IMR-90 (cell line): Measurements from ENCODE around the gene ROR2. TPM values are rescaled to one million over a fixed set of nuclear protein-coding genes. Genes with fewer than 3 reads are reported as not detected.

Experiments
- ATAC-seq: fragments of 200-7000 bp; cut with Tn5 transposase; 2 replicates; pipeline ENCODE4 v1.9.1; 2020; ENCODE audit warnings: low read depth, mild to moderate bottlenecking, moderate library complexity
- BruUV-seq: library from RNA; stranded (reverse); fragments of 400-500 nt; replicated peaks from 2 replicates; lab custom pipeline; 2021; lab: Mats Ljungman, UMichigan
- CTCF ChIA-PET: fragments of 300-600 bp; formaldehyde crosslinking; extraction: SDS; loops from one replicate; lab custom pipeline; 2021; ENCODE audit warnings: antibody characterized with exemption; lab: Yijun Ruan, JAX
- POLR2A ChIA-PET: fragments of 300-600 bp; sonication (Branson Sonifier 250); formaldehyde crosslinking; loops from one replicate; lab custom pipeline; 2022; ENCODE audit warnings: antibody characterized with exemption; ENCODE audit not compliant: unreplicated experiment; lab: Charles Lee
- DNase-seq: peaks from one replicate; pipeline ENCODE4 v3.0.0; 2013
- H2AFZ ChIP-seq: replicated peaks from 2 replicates; pipeline ENCODE3; 2013; ENCODE audit warnings: low read length, mild to moderate bottlenecking; ENCODE audit not compliant: poor library complexity
- H2AK5ac ChIP-seq: 2 replicates; pipeline ENCODE4 v1.6.1; 2013; ENCODE audit warnings: low read depth, low read length, inconsistent platforms
- H2AK9ac ChIP-seq: replicated peaks from 2 replicates; pipeline ENCODE3; 2013; ENCODE audit warnings: mild to moderate bottlenecking, low read depth, low read length, moderate library complexity; ENCODE audit not compliant: poor library complexity
- H2BK120ac ChIP-seq: 2 replicates; pipeline ENCODE4 v1.6.1; 2013; ENCODE audit warnings: low read depth, low read length, inconsistent platforms
- H2BK15ac ChIP-seq: 3 replicates; pipeline ENCODE4 v1.6.1; 2013; ENCODE audit warnings: low read depth, low read length, inconsistent platforms
- H2BK20ac ChIP-seq: 2 replicates; pipeline ENCODE4 v1.6.1; 2013; ENCODE audit warnings: low read depth, mild to moderate bottlenecking, inconsistent platforms, low read length, moderate library complexity
- H2BK5ac ChIP-seq: 2 replicates; pipeline ENCODE4 v1.6.1; 2013; ENCODE audit warnings: mild to moderate bottlenecking, low read depth, low read length, inconsistent platforms; ENCODE audit not compliant: poor library complexity, severe bottlenecking
- H3K14ac ChIP-seq: replicated peaks from 2 replicates; pipeline ENCODE4 v1.6.1; 2013; ENCODE audit warnings: low read depth, low read length, inconsistent platforms
- H3K18ac ChIP-seq: 2 replicates; pipeline ENCODE4 v1.6.1; 2013; ENCODE audit warnings: low read depth, low read length, control low read depth
- H3K23ac ChIP-seq: 2 replicates; pipeline ENCODE4 v1.6.1; 2013; ENCODE audit warnings: low read depth, low read length, inconsistent platforms
- H3K27ac ChIP-seq: 2 replicates; pipeline ENCODE4 v1.5.1; 2013; ENCODE audit warnings: mild to moderate bottlenecking, control low read depth, low read length; ENCODE audit not compliant: insufficient read depth
- H3K27me3 ChIP-seq: 2 replicates; pipeline ENCODE4 v1.6.1; 2013; ENCODE audit warnings: low read length; ENCODE audit not compliant: control insufficient read depth, insufficient read depth
- H3K36me3 ChIP-seq: 2 replicates; pipeline ENCODE4 v1.6.1; 2013; ENCODE audit warnings: low read length, mixed read lengths; ENCODE audit not compliant: control insufficient read depth, insufficient read depth
- H3K4ac ChIP-seq: 2 replicates; pipeline ENCODE4 v1.6.1; 2013; ENCODE audit warnings: low read depth, low read length, inconsistent platforms
- H3K4me1 ChIP-seq: 2 replicates; pipeline ENCODE4 v1.6.1; 2013; ENCODE audit warnings: low read length, mixed read lengths; ENCODE audit not compliant: control insufficient read depth, insufficient read depth
- H3K4me2 ChIP-seq: 2 replicates; pipeline ENCODE4 v1.6.1; 2013; ENCODE audit warnings: low read depth, mild to moderate bottlenecking, control low read depth, low read length, moderate library complexity
- H3K4me3 ChIP-seq: 2 replicates; pipeline ENCODE4 v1.5.1; 2013; ENCODE audit warnings: low read depth, mild to moderate bottlenecking, control low read depth, low read length, moderate library complexity; ENCODE audit not compliant: insufficient read depth
- H3K56ac ChIP-seq: 2 replicates; pipeline ENCODE4 v1.6.1; 2013; ENCODE audit warnings: low read length, inconsistent platforms; ENCODE audit not compliant: insufficient read depth; ENCODE audit errors: extremely low read depth
- H3K79me1 ChIP-seq, 2 experiments: 2 replicates each; pipeline ENCODE4 v1.6.1; 2013; ENCODE audit warnings: low read length in 2 of 2, inconsistent platforms in 1 of 2, low read depth in 1 of 2
- H3K9ac ChIP-seq: 2 replicates; pipeline ENCODE4 v1.6.1; 2013; ENCODE audit warnings: low read depth, low read length, control low read depth
- H3K9me1 ChIP-seq: 2 replicates; pipeline ENCODE4 v1.6.1; 2013; ENCODE audit warnings: low read length, inconsistent platforms; ENCODE audit not compliant: insufficient read depth
- H3K9me3 ChIP-seq: 2 replicates; pipeline ENCODE4 v1.6.1; 2013; ENCODE audit warnings: low read length; ENCODE audit not compliant: control insufficient read depth, insufficient read depth
- H4K20me1 ChIP-seq: 2 replicates; pipeline ENCODE4 v1.6.1; 2013; ENCODE audit warnings: low read length, inconsistent platforms; ENCODE audit not compliant: insufficient read depth
- H4K5ac ChIP-seq: 2 replicates; pipeline ENCODE4 v1.6.1; 2013; ENCODE audit warnings: mild to moderate bottlenecking, low read depth, low read length, control low read depth
- H4K8ac ChIP-seq, 2 experiments: 2 replicates each; pipeline ENCODE4 v1.6.1; 2013; ENCODE audit warnings: low read depth in 2 of 2, low read length in 2 of 2, control low read depth in 1 of 2, inconsistent platforms in 1 of 2
- H4K91ac ChIP-seq: 2 replicates; pipeline ENCODE4 v1.6.1; 2013; ENCODE audit warnings: low read depth, low read length, inconsistent platforms; ENCODE audit not compliant: insufficient read depth
- BHLHE40 ChIP-seq: fragments of 150-350 bp; IDR thresholded peaks from 2 replicates; pipeline ENCODE4 v1.6.1; 2016; ENCODE audit warnings: mild to moderate bottlenecking, low read depth, low read length
- CEBPB ChIP-seq: IDR thresholded peaks from 2 replicates; pipeline ENCODE4 v1.6.1; 2012; ENCODE audit warnings: low read depth, low read length, improper control_type of control experiment
- CHD1 ChIP-seq: IDR thresholded peaks from 2 replicates; pipeline ENCODE4 v1.6.1; 2012; ENCODE audit warnings: low read depth, low read length, improper control_type of control experiment
- FOS ChIP-seq: fragments of 150-350 bp; IDR thresholded peaks from 2 replicates; pipeline ENCODE4 v1.6.1; 2016; ENCODE audit warnings: low read depth, low read length
- MAZ ChIP-seq: IDR thresholded peaks from 2 replicates; pipeline ENCODE4 v1.6.1; 2012; ENCODE audit warnings: low read depth, mild to moderate bottlenecking, low read length, improper control_type of control experiment, moderate library complexity, borderline replicate concordance
- NFE2L2 ChIP-seq: fragments of 150-350 bp; IDR thresholded peaks from 2 replicates; pipeline ENCODE4 v1.6.1; 2016; ENCODE audit warnings: low read depth, mild to moderate bottlenecking, low read length
- RCOR1 ChIP-seq: IDR thresholded peaks from 2 replicates; pipeline ENCODE4 v1.6.1; 2012; ENCODE audit warnings: mild to moderate bottlenecking, low read length, improper control_type of control experiment; ENCODE audit not compliant: insufficient replicate concordance
- RFX5 ChIP-seq: IDR thresholded peaks from 2 replicates; pipeline ENCODE4 v1.8.0; 2012; ENCODE audit warnings: low read depth, mild to moderate bottlenecking, low read length, moderate library complexity
- SMC3 ChIP-seq: fragments of 150-350 bp; IDR thresholded peaks from 2 replicates; pipeline ENCODE4 v1.6.1; 2016; ENCODE audit warnings: low read depth, mild to moderate bottlenecking, antibody characterized with exemption, low read length, moderate library complexity
- USF2 ChIP-seq: fragments of 150-350 bp; IDR thresholded peaks from 2 replicates; pipeline ENCODE4 v1.6.1; 2017; ENCODE audit warnings: mild to moderate bottlenecking, antibody characterized with exemption, low read length, low read depth
- WGBS, 2 experiments: methylation state at CpG; one replicate each; pipeline versions ENCODE4 v1.1.5 to v1.1.7; 2013; ENCODE audit warnings: missing lambda C conversion rate in 2 of 2; ENCODE audit not compliant: insufficient read length in 1 of 2; ENCODE audit errors: extremely low coverage in 2 of 2; 5-methylcytosine and 5-hydroxymethylcytosine counted together
- dilution Hi-C: fragments of 300-500 bp; cut with HindIII; formaldehyde crosslinking; loops from one replicate; pipeline ENCODE4 v1.14.3; 2018; ENCODE audit warnings: low sequenced_read_pairs; ENCODE audit not compliant: unreplicated experiment
- in situ Hi-C: fragments of 300-500 bp; cut with MboI; formaldehyde crosslinking; loops from 3 replicates; pipeline ENCODE4 v1.14.3; 2019; ENCODE audit warnings: low sequenced_read_pairs, inconsistent platforms, mixed read lengths
- intact Hi-C: fragments of 100-400 bp; cut with micrococcal nuclease; formaldehyde crosslinking; loops from 2 replicates; pipeline ENCODE4 v1.10.0; 2022
- polyA plus RNA-seq, 3 experiments: library from polyadenylated mRNA; depleted of rRNA; stranded (reverse); fragments of >200 nt; gene quantifications; 2 replicates each; pipeline ENCODE4 v1.2.3, GENCODE V29; 2012; ENCODE audit warnings: low replicate concordance in 1 of 3
- total RNA-seq: library from RNA; depleted of rRNA; stranded (reverse); fragments of >200 nt; gene quantifications from 2 replicates; pipeline ENCODE4 v1.2.3, GENCODE V29; 2012

Gene ROR2
- total and polyA plus RNA-seq, 2 of the 4 experiments (the other 2 are of a cell fraction): 2.3 to 4.8 TPM

- DNase-seq (no peak), ATAC-seq (no peak)
- H3K4me2 ChIP-seq: no peak overlapping the region
- dilution Hi-C loops (no loop called here), intact Hi-C loops (no loop called here), in situ Hi-C loops (no loop called here)
- H3K9me1 ChIP-seq: peaks cover 4% of the 10 kb centered on the region; the same call in 1 of the 2 replicates
- no peak overlapping the region for H3K4me3 ChIP-seq
- peaks cover 8% of the 10 kb centered on the region for H3K4me1 ChIP-seq
- H2BK20ac ChIP-seq: no peak overlapping the region
- 67% methylated on average over 1 of the region's 8 CpGs; no CpG with 5 or more reads in 1 of the 2 experiments for WGBS, 2 experiments
- no peak overlapping the region for H2AFZ ChIP-seq
- H4K91ac ChIP-seq: no peak overlapping the region
- no peak overlapping the region for H3K4ac ChIP-seq
- TF ChIP-seq RCOR1 (no peak), USF2 (no peak), SMC3 (no peak), NFE2L2 (no peak), CHD1 (no peak), FOS (no peak), BHLHE40 (no peak), RFX5 (no peak), CEBPB (no peak), MAZ (no peak)
- H4K8ac ChIP-seq: no peak overlapping the region
- no peak overlapping the region for H3K14ac ChIP-seq
- H3K79me1 ChIP-seq: no peaks in the 10 kb centered on the region
- H2AK5ac ChIP-seq: no peak overlapping the region
- peaks cover 2% of the 10 kb centered on the region; the same call in 1 of the 2 replicates for H3K9me3 ChIP-seq
- POLR2A ChIA-PET: no interaction called here
- no peak overlapping the region for H3K27ac ChIP-seq
- H3K18ac ChIP-seq: no peak overlapping the region
- no peak overlapping the region for H2BK120ac ChIP-seq
- H4K5ac ChIP-seq: no peak overlapping the region
- H3K36me3 ChIP-seq: peaks cover 2% of the 10 kb centered on the region; the same call in 1 of the 2 replicates
- no peak overlapping the region for H3K23ac ChIP-seq
- H2AK9ac ChIP-seq: no peak overlapping the region
- H2BK5ac ChIP-seq: no peak overlapping the region
- H3K9ac ChIP-seq: no peak overlapping the region
- H3K56ac ChIP-seq: no peak overlapping the region
- peaks cover 4% of the 10 kb centered on the region; the same call in 1 of the 2 replicates for H3K27me3 ChIP-seq
- no TSS peak for BruUV-seq
- H2BK15ac ChIP-seq: no peak overlapping the region
- CTCF ChIA-PET: interaction anchor here (1.2 kb wide), 1 partner anchor 8 kb away, joined by 5 read pairs; no protein-coding TSS in a partner anchor
- H4K20me1 ChIP-seq: peaks cover 8% of the 10 kb centered on the region
Observed at GRCh38 chr9:91766315-91767069, 183.5 kb downstream of the ROR2 start.
